K562 (cell line): ENCODE data around the gene HEXIM2. TPM values are rescaled to one million over a fixed set of nuclear protein-coding genes. Genes with fewer than 3 reads are reported as not detected.

Source experiments
- CHD2 ChIP-seq: IDR thresholded peaks from 2 replicates; pipeline ENCODE4 v1.6.1; 2011; ENCODE audit warnings: low read depth, low read length
- CHD4 ChIP-seq: fragments of 200-600 bp; sonication (generic); IDR thresholded peaks from 3 replicates; pipeline ENCODE4 v1.6.1; 2012; ENCODE audit warnings: low read depth, mild to moderate bottlenecking, mixed read lengths, low read length, inconsistent platforms; ENCODE audit not compliant: insufficient read depth, insufficient replicate concordance, poor library complexity, severe bottlenecking
- DACH1 ChIP-seq: fragments of 450-650 bp; IDR thresholded peaks from 2 replicates; pipeline ENCODE4 v1.6.1; 2018; ENCODE audit not compliant: partially characterized antibody
- ELF1 ChIP-seq: fragments of 200-800 bp; sonication (Bioruptor generic); IDR thresholded peaks from 2 replicates; pipeline ENCODE4 v1.6.1; 2016; ENCODE audit warnings: missing genetic modification characterization, missing compliant biosample characterization
- JUND ChIP-seq, 2 experiments: IDR thresholded peaks; 2 replicates in 1 of 2; 3 replicates in 1 of 2; pipeline ENCODE4 v1.6.1; 2011; ENCODE audit warnings: borderline replicate concordance in 2 of 2, low read depth in 2 of 2, low read length in 2 of 2, improper control_type of control experiment in 1 of 2, missing biosample characterization in 1 of 2, missing genetic modification characterization in 1 of 2, missing genetic modification reagents in 1 of 2
- LEF1 ChIP-seq: fragments of 450-650 bp; IDR thresholded peaks from 2 replicates; pipeline ENCODE4 v1.6.1; 2016; ENCODE audit warnings: mild to moderate bottlenecking
- MEF2D ChIP-seq: conservative IDR thresholded peaks from 2 replicates; pipeline ENCODE4 v1.6.1; 2016; ENCODE audit warnings: low read depth, missing genetic modification characterization, missing compliant biosample characterization
- NFE2L1 ChIP-seq: fragments of 450-650 bp; IDR thresholded peaks from 2 replicates; pipeline ENCODE4 v1.6.1; 2016; ENCODE audit warnings: missing genetic modification characterization, low read depth, mild to moderate bottlenecking, missing compliant biosample characterization, moderate library complexity, borderline replicate concordance
- NUFIP1 ChIP-seq: fragments of 450-650 bp; IDR thresholded peaks from 2 replicates; pipeline ENCODE4 v1.6.1; 2018; ENCODE audit not compliant: partially characterized antibody
- PTTG1 ChIP-seq: fragments of 450-650 bp; IDR thresholded peaks from 2 replicates; pipeline ENCODE4 v1.6.1; 2016; ENCODE audit warnings: low read depth, mild to moderate bottlenecking, missing genetic modification characterization, missing compliant biosample characterization
- SIN3B ChIP-seq: fragments of 450-650 bp; IDR thresholded peaks from 2 replicates; pipeline ENCODE4 v1.6.1; 2017; ENCODE audit warnings: low read depth, mild to moderate bottlenecking, moderate library complexity
- SMAD1 ChIP-seq: fragments of 150-350 bp; IDR thresholded peaks from 2 replicates; pipeline ENCODE4 v1.6.1; 2014; ENCODE audit warnings: low read length, low read depth; ENCODE audit not compliant: partially characterized antibody
- SMAD4 ChIP-seq: fragments of 250-450 bp; sonication (Bioruptor Pico); conservative IDR thresholded peaks from 2 replicates; pipeline ENCODE4 v1.8.0; 2021; ENCODE audit warnings: inconsistent platforms, mild to moderate bottlenecking, moderate library complexity
- SOX6 ChIP-seq: fragments of 450-650 bp; IDR thresholded peaks from 2 replicates; pipeline ENCODE4 v1.6.1; 2014; ENCODE audit warnings: mild to moderate bottlenecking
- SUPT5H ChIP-seq: fragments of 450-650 bp; IDR thresholded peaks from 2 replicates; pipeline ENCODE4 v1.6.1; 2016
- TCF3 ChIP-seq: sonication (generic); formaldehyde crosslinking; IDR thresholded peaks from 2 replicates; pipeline ENCODE4 v1.4.0; 2020; ENCODE audit warnings: mild to moderate bottlenecking, missing genetic modification reagents
- TOE1 ChIP-seq, 2 experiments: fragments of 450-650 bp in 1 of 2; sonication (generic) in 1 of 2; formaldehyde crosslinking in 1 of 2; IDR thresholded peaks; 2 replicates each; pipeline versions ENCODE4 v1.7.1 to v1.8.0; 2016 to 2022; ENCODE audit warnings: borderline replicate concordance in 2 of 2, mild to moderate bottlenecking in 2 of 2, antibody characterized with exemption in 1 of 2, inconsistent platforms in 1 of 2, low read depth in 1 of 2, missing genetic modification reagents in 1 of 2, moderate library complexity in 1 of 2
- ZNF695 ChIP-seq: fragments of 450-650 bp; formaldehyde crosslinking; IDR thresholded peaks from 2 replicates; pipeline ENCODE4 v1.4.0; 2020; ENCODE audit warnings: mild to moderate bottlenecking, moderate library complexity
- polyA plus RNA-seq, 8 experiments: library from polyadenylated mRNA; depleted of rRNA in 4 of 8; stranded (reverse) in 5 of 8; unstranded in 3 of 8; fragments of >200 nt; fragmentation: Nextera tagmentation in 2 of 8; fragmentation: Illumina TruSeq in 1 of 8; extraction: Ambion mirVana in 2 of 8; extraction: Trizol in 1 of 8; gene quantifications; 2 replicates each; pipeline versions ENCODE4 v1.2.1 to v1.2.3, GENCODE V29; 2011 to 2014; ENCODE audit warnings: inconsistent platforms in 1 of 8, missing spikeins in 1 of 8
- total RNA-seq, 7 experiments: library from RNA; depleted of rRNA in 6 of 7; stranded (reverse); fragments of >200 nt in 6 of 7; fragmentation: Illumina TruSeq in 2 of 7; extraction: Trizol in 2 of 7; gene quantifications; 2 replicates each; pipeline versions ENCODE4 v1.2.1 to v1.2.3, GENCODE V29; 2011 to 2021; ENCODE audit warnings: low replicate concordance in 1 of 7
- TF ChIP-seq, protein P1 (sequence below), 2 experiments: fragments of 450-650 bp in 1 of 2; sonication (generic) in 1 of 2; formaldehyde crosslinking in 1 of 2; IDR thresholded peaks in 1 of 2; conservative IDR thresholded peaks in 1 of 2; 2 replicates each; pipeline versions ENCODE4 v1.6.1 to v1.8.1; 2016 to 2023; ENCODE audit warnings: mild to moderate bottlenecking in 2 of 2, moderate library complexity in 2 of 2, inconsistent platforms in 1 of 2, missing genetic modification reagents in 1 of 2
- TF ChIP-seq, protein P2 (sequence below), 3 experiments: fragments of 200-800 bp in 1 of 3; sonication (Bioruptor generic) in 1 of 3; sonication (generic) in 1 of 3; formaldehyde crosslinking in 1 of 3; IDR thresholded peaks; 2 replicates each; pipeline versions ENCODE4 v1.6.1 to v1.8.0; 2016 to 2022; ENCODE audit warnings: mild to moderate bottlenecking in 2 of 3, missing compliant biosample characterization in 2 of 3, missing genetic modification characterization in 2 of 3, missing genetic modification reagents in 1 of 3
- TF ChIP-seq, protein P3 (sequence below): fragments of 450-650 bp; IDR thresholded peaks from 2 replicates; pipeline ENCODE4 v1.6.1; 2016; ENCODE audit warnings: low read depth, mild to moderate bottlenecking, moderate library complexity
- TF ChIP-seq, protein P4 (sequence below): sonication (generic); formaldehyde crosslinking; IDR thresholded peaks from 2 replicates; pipeline ENCODE4 v1.8.1; 2023; ENCODE audit warnings: mild to moderate bottlenecking, missing genetic modification reagents

HEXIM2 gene
- total and polyA plus RNA-seq, 9 of the 15 experiments (the other 6 are each of a cell fraction or from before 2014, with no cell fraction given), result 0.69 to 3.4 (median 1.1) TPM; not detected in 2

DNA sequence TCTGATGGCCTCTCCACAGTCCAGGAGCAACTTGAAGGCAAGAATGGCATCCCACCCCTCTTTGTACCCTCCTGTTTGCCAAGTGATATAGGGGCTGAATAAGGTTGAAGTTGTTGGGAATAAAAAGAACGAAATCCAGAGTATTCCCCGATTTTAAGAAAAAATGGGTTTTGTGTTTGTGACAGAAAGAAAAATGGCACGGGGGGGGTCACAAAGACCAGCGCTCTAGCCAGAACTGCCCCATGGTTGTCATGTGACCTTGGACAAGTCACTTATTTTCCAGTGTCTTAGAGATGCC lies 15.1 kb upstream of the HEXIM2 start (continued):
- TF ChIP-seq TOE1 (IDR thresholded peaks at IDR 0.05; ENCODE audit: borderline replicate concordance) (peak; percentile 97), TOE1 (CRISPR knock-in tag; IDR thresholded peaks at IDR 0.05; ENCODE audit: borderline replicate concordance, low read depth) (no peak), PTTG1 (tag) (no peak), DACH1 (no peak), SMAD1 (no peak), ZNF695 (CRISPR knock-in tag) (no peak), TCF3 (CRISPR knock-in tag) (no peak), NUFIP1 (no peak), CHD2 (no peak), SUPT5H (no peak), MEF2D (no peak), NFE2L1 (tag) (no peak), SMAD4 (CRISPR knock-in tag) (no peak), SIN3B (no peak), SOX6 (no peak), ELF1 (tag) (no peak), JUND (IDR thresholded peaks at IDR 0.05; ENCODE audit: borderline replicate concordance, low read depth, low read length) (no peak), JUND (tag; IDR thresholded peaks at IDR 0.05; ENCODE audit: borderline replicate concordance, low read depth, low read length) (no peak), CHD4 (no peak), LEF1 (no peak; the same call in 1 of the 2 replicates)
- TF ChIP-seq, protein P1, sequence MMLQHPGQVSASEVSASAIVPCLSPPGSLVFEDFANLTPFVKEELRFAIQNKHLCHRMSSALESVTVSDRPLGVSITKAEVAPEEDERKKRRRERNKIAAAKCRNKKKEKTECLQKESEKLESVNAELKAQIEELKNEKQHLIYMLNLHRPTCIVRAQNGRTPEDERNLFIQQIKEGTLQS (IDR thresholded peaks at IDR 0.05), result no peak
- TF ChIP-seq, protein P1 (CRISPR knock-in tag; conservative IDR thresholded peaks at IDR 0.05), result no peak
- TF ChIP-seq, protein P2, sequence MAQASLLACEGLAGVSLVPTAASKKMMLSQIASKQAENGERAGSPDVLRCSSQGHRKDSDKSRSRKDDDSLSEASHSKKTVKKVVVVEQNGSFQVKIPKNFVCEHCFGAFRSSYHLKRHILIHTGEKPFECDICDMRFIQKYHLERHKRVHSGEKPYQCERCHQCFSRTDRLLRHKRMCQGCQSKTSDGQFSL (CRISPR knock-in tag; IDR thresholded peaks at IDR 0.05), result no peak; the same call in 1 of the 2 replicates
- TF ChIP-seq, protein P2 (tag; IDR thresholded peaks at IDR 0.05), result peak in 1 of 2 experiments; percentile 76; a peak in 1 of 4 replicates
- TF ChIP-seq, protein P3, sequence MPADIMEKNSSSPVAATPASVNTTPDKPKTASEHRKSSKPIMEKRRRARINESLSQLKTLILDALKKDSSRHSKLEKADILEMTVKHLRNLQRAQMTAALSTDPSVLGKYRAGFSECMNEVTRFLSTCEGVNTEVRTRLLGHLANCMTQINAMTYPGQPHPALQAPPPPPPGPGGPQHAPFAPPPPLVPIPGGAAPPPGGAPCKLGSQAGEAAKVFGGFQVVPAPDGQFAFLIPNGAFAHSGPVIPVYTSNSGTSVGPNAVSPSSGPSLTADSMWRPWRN, result no peak
- TF ChIP-seq, protein P4, sequence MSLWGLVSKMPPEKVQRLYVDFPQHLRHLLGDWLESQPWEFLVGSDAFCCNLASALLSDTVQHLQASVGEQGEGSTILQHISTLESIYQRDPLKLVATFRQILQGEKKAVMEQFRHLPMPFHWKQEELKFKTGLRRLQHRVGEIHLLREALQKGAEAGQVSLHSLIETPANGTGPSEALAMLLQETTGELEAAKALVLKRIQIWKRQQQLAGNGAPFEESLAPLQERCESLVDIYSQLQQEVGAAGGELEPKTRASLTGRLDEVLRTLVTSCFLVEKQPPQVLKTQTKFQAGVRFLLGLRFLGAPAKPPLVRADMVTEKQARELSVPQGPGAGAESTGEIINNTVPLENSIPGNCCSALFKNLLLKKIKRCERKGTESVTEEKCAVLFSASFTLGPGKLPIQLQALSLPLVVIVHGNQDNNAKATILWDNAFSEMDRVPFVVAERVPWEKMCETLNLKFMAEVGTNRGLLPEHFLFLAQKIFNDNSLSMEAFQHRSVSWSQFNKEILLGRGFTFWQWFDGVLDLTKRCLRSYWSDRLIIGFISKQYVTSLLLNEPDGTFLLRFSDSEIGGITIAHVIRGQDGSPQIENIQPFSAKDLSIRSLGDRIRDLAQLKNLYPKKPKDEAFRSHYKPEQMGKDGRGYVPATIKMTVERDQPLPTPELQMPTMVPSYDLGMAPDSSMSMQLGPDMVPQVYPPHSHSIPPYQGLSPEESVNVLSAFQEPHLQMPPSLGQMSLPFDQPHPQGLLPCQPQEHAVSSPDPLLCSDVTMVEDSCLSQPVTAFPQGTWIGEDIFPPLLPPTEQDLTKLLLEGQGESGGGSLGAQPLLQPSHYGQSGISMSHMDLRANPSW (CRISPR knock-in tag), result no peak
